HG03097 (cell line): ENCODE results near the gene GK2.

Source experiments
- ATAC-seq: cut with Tn5 transposase; IDR thresholded peaks from one replicate; pipeline ENCODE4 v1.9.1; 2021; ENCODE audit not compliant: unreplicated experiment, low FRiP score

The GK2 gene

GRCh38 chr4:79408063-79408462 lies at the start of gene GK2:
Gene GK2, minus strand, starts transcription at chr4:79408228. Its CDS starts 28 bp downstream, at chr4:79408200.
- no peak for ATAC-seq

- no peak for ATAC-seq
Measured at GRCh38 chr4:79455216-79455615, 47.2 kb upstream of the GK2 start.

- ATAC-seq, result no peak
Measured at GRCh38 chr4:79454656-79455055, 46.6 kb upstream of the GK2 start.

- no peak for ATAC-seq
Measured at GRCh38 chr4:79450053-79450452, 42.0 kb upstream of the GK2 start.

- ATAC-seq, result no peak
Measured at GRCh38 chr4:79446145-79446544, 38.1 kb upstream of the GK2 start.

GRCh38 chr4:79445371-79445781 lies 37.3 kb upstream of the GK2 start:
- ATAC-seq, result no peak

- no peak for ATAC-seq
Measured at GRCh38 chr4:79442422-79442821, 34.4 kb upstream of the GK2 start.

GRCh38 chr4:79439489-79439888 lies 31.5 kb upstream of the GK2 start:
- ATAC-seq, result no peak

- ATAC-seq, result no peak
Measured at GRCh38 chr4:79431839-79432238, 23.8 kb upstream of the GK2 start.

GRCh38 chr4:79429113-79429903 lies 21.3 kb upstream of the GK2 start:
- ATAC-seq, result no peak

GRCh38 chr4:79426989-79427388 lies 19.0 kb upstream of the GK2 start:
- no peak for ATAC-seq

GRCh38 chr4:79425586-79425985 lies 17.6 kb upstream of the GK2 start:
- ATAC-seq, result no peak

- ATAC-seq, result no peak
Measured at GRCh38 chr4:79421483-79421882, 13.5 kb upstream of the GK2 start.

- ATAC-seq, result no peak
Measured at GRCh38 chr4:79413886-79414285, 5.9 kb upstream of the GK2 start.

- no peak for ATAC-seq
Measured at GRCh38 chr4:79413032-79413885, 5.2 kb upstream of the GK2 start.

- ATAC-seq, result no peak
Measured at GRCh38 chr4:79404666-79405065, 3.4 kb downstream of the GK2 start.

- no peak for ATAC-seq
Measured at GRCh38 chr4:79403356-79403755, 4.7 kb downstream of the GK2 start.

- ATAC-seq, result no peak
Measured at GRCh38 chr4:79402332-79402851, 5.6 kb downstream of the GK2 start.

- no peak for ATAC-seq
Measured at GRCh38 chr4:79399076-79399475, 9.0 kb downstream of the GK2 start.

- no peak for ATAC-seq
Measured at GRCh38 chr4:79397951-79398350, 10.1 kb downstream of the GK2 start.

GRCh38 chr4:79396794-79397193 lies 11.2 kb downstream of the GK2 start:
- no peak for ATAC-seq

- ATAC-seq, result no peak
Measured at GRCh38 chr4:79395841-79396240, 12.2 kb downstream of the GK2 start.
